Mononuclear cell (primary cell): ENCODE measurements around the gene CA10. TPM values are rescaled to one million over a fixed set of nuclear protein-coding genes. Genes with fewer than 3 reads are reported as not detected.

ENCODE experiments used
- H3K27me3 ChIP-seq: 2 replicates; pipeline ENCODE4 v1.6.0; 2011; ENCODE audit warnings: low read length, control low read depth; ENCODE audit not compliant: insufficient read depth
- H3K4me1 ChIP-seq: 2 replicates; pipeline ENCODE4 v1.5.1; 2011; ENCODE audit warnings: mild to moderate bottlenecking, low read length, control low read depth; ENCODE audit not compliant: insufficient read depth
- H3K4me3 ChIP-seq: 2 replicates; pipeline ENCODE4 v1.5.1; 2011; ENCODE audit warnings: mild to moderate bottlenecking, low read length, moderate library complexity
- H3K9me3 ChIP-seq: 2 replicates; pipeline ENCODE4 v1.5.1; 2011; ENCODE audit warnings: low read depth, mild to moderate bottlenecking, control low read depth, low read length
- total RNA-seq: library from RNA; depleted of rRNA; stranded (reverse); fragments of >200 nt; gene quantifications from one replicate; pipeline ENCODE4 v1.2.3, GENCODE V29; 2012

Gene CA10
- total RNA-seq, 1 donor: 0.10 TPM

GRCh38 chr17:51647067-51647466 lies 511.4 kb downstream of the CA10 start:
- no peak overlapping the region for H3K4me3 ChIP-seq
- H3K27me3 ChIP-seq: no peaks in the 10 kb centered on the region
- H3K4me1 ChIP-seq: no peaks in the 10 kb centered on the region
- H3K9me3 ChIP-seq: no peaks in the 10 kb centered on the region

DNA sequence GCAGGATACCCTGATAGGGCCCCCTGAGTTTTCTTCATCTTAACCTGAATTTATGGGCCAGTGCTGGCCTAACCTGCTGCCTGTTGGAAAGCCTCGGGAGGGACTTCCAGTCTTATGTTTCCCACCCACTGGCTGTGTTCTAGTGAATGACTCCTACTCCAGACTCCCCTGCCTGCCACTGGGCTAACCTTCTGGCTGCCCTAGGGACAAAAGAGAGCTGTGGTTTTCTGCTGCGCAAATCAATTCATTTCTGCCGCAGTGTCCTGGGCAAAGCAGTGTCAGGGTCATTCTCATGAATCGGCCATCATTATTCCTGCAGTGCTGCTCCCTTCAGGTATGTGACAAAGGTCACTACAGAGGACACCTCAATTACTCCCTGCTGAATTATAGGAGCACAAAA lies 512.0 kb downstream of the CA10 start:
- H3K9me3 ChIP-seq: no peaks in the 10 kb centered on the region
- H3K4me3 ChIP-seq: no peak overlapping the region
- no peaks in the 10 kb centered on the region for H3K4me1 ChIP-seq
- H3K27me3 ChIP-seq: no peaks in the 10 kb centered on the region

GRCh38 chr17:51645056-51645455 lies 513.5 kb downstream of the CA10 start:
- H3K4me3 ChIP-seq: no peak overlapping the region
- H3K4me1 ChIP-seq: no peaks in the 10 kb centered on the region
- no peaks in the 10 kb centered on the region for H3K27me3 ChIP-seq
- no peaks in the 10 kb centered on the region for H3K9me3 ChIP-seq

DNA sequence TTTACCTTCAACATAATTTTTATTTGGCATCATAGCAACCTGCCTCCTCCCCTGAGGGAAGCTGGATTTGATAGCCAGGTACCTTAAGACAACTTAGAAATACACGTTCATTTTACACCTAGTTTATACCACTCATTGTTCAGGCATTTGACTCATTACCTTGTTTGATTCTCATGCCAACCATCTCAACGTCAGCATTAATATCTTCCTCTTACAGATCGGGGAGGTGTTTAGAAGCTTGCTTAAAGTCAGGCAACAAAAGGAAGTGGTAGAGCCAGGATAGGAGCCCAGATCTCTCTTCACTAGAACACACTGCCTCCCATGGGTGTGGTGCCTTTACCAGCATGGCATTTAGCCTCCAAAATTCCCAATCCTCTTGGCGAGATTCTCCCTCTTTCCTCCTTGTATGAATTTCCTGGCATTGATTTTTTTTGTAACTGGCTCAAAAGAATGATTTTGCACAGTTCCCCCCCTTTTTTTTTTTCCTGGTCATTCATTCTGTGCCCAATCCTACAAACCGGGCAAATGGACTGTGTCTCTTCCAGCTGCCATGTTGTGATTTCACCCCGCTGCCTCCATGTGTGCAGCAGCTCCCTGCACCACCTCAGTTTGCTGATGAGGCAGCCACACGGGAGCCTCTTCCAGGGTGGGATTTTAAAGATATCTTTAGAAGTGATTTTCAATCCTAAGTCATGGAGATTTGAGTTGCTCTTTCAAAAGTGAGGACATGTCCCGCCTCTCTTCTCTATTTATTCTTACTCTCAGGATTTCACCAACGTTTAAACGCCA lies 514.6 kb downstream of the CA10 start:
- H3K4me1 ChIP-seq: no peaks in the 10 kb centered on the region
- no peak overlapping the region for H3K4me3 ChIP-seq
- no peaks in the 10 kb centered on the region for H3K9me3 ChIP-seq
- H3K27me3 ChIP-seq: no peaks in the 10 kb centered on the region

GRCh38 chr17:51642029-51642428 lies 516.5 kb downstream of the CA10 start:
- no peak overlapping the region for H3K4me3 ChIP-seq
- no peaks in the 10 kb centered on the region for H3K4me1 ChIP-seq
- no peaks in the 10 kb centered on the region for H3K9me3 ChIP-seq
- H3K27me3 ChIP-seq: no peaks in the 10 kb centered on the region

DNA sequence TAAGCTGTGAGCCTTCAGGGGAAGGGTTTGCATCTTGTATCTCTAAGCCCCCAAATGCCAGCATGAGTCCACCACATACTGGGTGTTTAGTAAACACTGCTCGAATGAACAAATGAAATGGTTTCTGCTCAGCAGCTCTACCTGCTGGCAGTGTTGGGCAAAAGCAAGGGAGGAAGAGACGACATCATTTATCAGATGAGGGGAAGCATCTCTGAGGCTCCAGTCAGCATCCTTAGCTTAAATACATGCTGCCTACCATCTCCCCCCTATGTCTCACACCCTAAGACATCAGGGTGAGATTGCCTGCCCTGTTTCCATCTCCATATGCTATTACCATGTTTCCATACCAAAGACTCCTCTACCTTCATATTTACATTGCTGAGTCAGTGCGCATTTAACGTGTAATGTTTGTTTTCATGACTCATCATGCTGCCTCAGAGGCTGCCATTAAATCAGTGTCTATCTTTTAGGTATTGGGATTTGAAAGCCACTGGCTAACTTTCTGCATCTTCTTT lies 518.3 kb downstream of the CA10 start:
- no peaks in the 10 kb centered on the region for H3K4me1 ChIP-seq
- H3K4me3 ChIP-seq: no peak overlapping the region

GRCh38 chr17:51638971-51639370 lies 519.5 kb downstream of the CA10 start:
- no peaks in the 10 kb centered on the region for H3K4me1 ChIP-seq
- H3K4me3 ChIP-seq: no peak overlapping the region
- no peaks in the 10 kb centered on the region for H3K27me3 ChIP-seq
- H3K9me3 ChIP-seq: no peaks in the 10 kb centered on the region

More for the DNA sequence above, 518.3 kb downstream of the CA10 start:
- Histone ChIP-seq H3K27me3 (no peaks in the 10 kb centered on the region), H3K9me3 (no peaks in the 10 kb centered on the region)

DNA sequence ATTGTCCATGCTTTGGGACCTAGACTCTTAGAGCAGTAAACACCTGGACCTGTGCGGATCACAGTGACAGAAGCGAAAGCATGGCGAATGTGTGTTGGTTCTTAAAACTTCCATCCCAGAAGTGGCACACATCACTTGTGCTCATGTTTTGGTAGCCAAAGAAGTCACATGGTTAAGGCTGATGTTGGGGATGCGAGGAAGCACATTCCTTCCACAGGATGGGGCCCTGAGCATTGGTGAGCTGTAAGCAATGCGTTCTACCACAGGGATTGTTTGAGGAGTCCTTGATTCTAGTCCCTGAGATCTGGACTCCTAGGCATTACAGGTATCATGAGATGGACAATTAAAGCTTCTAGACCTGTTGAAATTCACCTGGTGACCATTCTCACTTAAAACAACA lies 522.2 kb downstream of the CA10 start:
- H3K4me3 ChIP-seq: no peak overlapping the region
- H3K9me3 ChIP-seq: no peaks in the 10 kb centered on the region
- H3K27me3 ChIP-seq: no peaks in the 10 kb centered on the region
- no peaks in the 10 kb centered on the region for H3K4me1 ChIP-seq

- Histone ChIP-seq H3K4me3 (no peak overlapping the region), H3K9me3 (no peaks in the 10 kb centered on the region), H3K4me1 (no peaks in the 10 kb centered on the region), H3K27me3 (no peaks in the 10 kb centered on the region)
Measured at GRCh38 chr17:51630101-51630671, 528.3 kb downstream of the CA10 start.

DNA sequence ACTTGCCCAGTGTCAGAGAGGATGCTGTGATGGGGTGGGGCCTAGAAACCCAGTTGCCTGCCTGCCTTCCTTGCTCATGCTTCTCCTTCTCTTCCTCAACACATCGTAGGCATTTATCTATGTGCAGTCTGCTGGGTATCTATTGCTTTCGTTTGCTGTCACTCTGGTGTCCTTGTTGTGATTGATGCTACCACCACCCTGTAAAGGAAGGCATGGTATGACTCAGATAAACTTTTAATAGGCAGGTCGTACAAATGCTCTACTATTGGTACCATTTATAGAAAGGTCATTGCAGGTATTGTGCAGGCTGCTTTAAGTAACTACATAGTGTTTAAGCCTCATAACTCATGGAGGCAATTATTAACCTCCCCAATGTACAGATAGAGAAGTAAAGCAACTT lies 529.3 kb downstream of the CA10 start:
- Histone ChIP-seq H3K4me3 (no peak overlapping the region), H3K4me1 (no peaks in the 10 kb centered on the region), H3K27me3 (no peaks in the 10 kb centered on the region), H3K9me3 (no peaks in the 10 kb centered on the region)

- H3K27me3 ChIP-seq: no peaks in the 10 kb centered on the region
- no peak overlapping the region for H3K4me3 ChIP-seq
- H3K4me1 ChIP-seq: no peaks in the 10 kb centered on the region
- H3K9me3 ChIP-seq: no peaks in the 10 kb centered on the region
Measured at GRCh38 chr17:51627779-51628178, 530.7 kb downstream of the CA10 start.

GRCh38 chr17:51618476-51618875 lies 540.0 kb downstream of the CA10 start:
- H3K9me3 ChIP-seq: no peaks in the 10 kb centered on the region
- no peaks in the 10 kb centered on the region for H3K4me1 ChIP-seq
- H3K27me3 ChIP-seq: peaks cover 4% of the 10 kb centered on the region
- no peak overlapping the region for H3K4me3 ChIP-seq

DNA sequence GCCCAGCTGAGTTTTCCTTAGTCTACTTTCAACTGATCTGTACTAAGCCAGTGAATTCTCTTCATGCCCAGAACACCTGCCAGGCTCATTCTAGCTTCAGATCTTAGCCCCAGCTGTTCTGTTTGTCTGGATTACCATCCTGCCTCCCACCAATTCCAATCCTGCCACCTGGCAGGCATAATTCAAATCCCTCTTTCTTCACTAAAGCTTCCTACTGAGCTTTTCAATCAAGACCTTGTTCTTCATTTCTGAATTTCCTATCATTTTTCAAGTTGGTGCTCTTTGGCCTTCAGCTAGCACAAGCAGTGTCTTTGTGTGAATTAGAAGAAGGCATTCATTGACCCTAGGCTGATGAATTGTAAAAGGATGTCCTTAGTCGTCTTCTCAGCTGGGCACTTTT lies 540.5 kb downstream of the CA10 start:
- Histone ChIP-seq H3K4me3 (no peak overlapping the region), H3K9me3 (no peaks in the 10 kb centered on the region), H3K4me1 (no peaks in the 10 kb centered on the region), H3K27me3 (peaks cover 4% of the 10 kb centered on the region)

DNA sequence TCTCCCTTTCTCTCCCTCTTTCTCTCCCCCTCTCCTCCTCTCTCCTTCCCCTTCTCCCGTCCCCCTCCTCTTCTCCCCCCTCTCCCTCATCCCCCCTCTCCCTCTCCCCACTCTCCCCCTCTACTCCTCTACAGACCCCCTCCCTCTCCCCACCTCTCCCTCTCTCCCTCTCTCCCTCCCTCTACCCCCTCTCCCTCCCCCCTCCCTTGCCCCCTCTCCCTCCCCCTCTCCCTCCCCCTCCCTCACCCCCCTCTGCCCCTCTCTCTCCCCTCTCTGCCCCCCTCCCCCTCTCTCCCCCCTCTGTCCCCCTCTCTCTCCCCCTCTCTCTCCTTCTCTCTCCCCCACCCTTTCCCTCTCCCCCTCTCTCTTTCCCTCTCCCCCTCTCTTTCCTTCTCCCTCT lies 545.3 kb downstream of the CA10 start:
- Histone ChIP-seq H3K4me1 (no peaks in the 10 kb centered on the region), H3K27me3 (peaks cover 4% of the 10 kb centered on the region), H3K9me3 (no peaks in the 10 kb centered on the region), H3K4me3 (no peak overlapping the region)

GRCh38 chr17:51612692-51613091 lies 545.8 kb downstream of the CA10 start:
- H3K4me3 ChIP-seq: no peak overlapping the region
- no peaks in the 10 kb centered on the region for H3K9me3 ChIP-seq
- peaks cover 4% of the 10 kb centered on the region for H3K27me3 ChIP-seq
- H3K4me1 ChIP-seq: no peaks in the 10 kb centered on the region

- Histone ChIP-seq H3K4me1 (no peaks in the 10 kb centered on the region), H3K4me3 (no peak overlapping the region), H3K27me3 (peaks cover 4% of the 10 kb centered on the region), H3K9me3 (no peaks in the 10 kb centered on the region)
Measured at GRCh38 chr17:51611585-51611984, 546.9 kb downstream of the CA10 start.
